C4-2B (cell line): ENCODE measurements around the gene ZNF184.

ENCODE experiments used
- ZFX ChIP-seq: fragments of 450-650 bp; IDR thresholded peaks from 2 replicates; pipeline ENCODE4 v1.6.1; 2017
- TF ChIP-seq, protein P1 (sequence below): fragments of 450-650 bp; conservative IDR thresholded peaks from 2 replicates; pipeline ENCODE4 v1.5.1; 2017; ENCODE audit warnings: mild to moderate bottlenecking

DNA sequence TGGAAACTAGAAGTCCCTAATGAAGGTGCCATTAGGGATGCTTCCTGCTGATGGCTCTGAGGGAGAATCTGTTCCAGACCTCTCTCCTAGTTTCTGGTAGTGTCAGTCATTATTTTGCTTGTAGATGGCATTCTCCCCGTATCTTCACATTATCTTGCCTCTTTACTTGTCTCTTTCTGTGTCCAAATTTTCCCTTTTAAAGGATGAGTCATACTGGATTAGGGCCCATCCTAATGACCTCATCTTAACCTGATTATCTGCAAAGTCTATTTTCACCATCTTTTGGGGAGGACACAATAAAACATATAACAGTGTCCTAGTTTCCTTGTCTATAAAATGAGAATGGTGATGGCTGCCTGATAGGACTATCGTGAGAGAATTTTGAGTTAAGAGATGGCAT is 57.0 kb downstream of the ZNF184 start:
- no peak for TF ChIP-seq ZFX
- TF ChIP-seq, protein P1, sequence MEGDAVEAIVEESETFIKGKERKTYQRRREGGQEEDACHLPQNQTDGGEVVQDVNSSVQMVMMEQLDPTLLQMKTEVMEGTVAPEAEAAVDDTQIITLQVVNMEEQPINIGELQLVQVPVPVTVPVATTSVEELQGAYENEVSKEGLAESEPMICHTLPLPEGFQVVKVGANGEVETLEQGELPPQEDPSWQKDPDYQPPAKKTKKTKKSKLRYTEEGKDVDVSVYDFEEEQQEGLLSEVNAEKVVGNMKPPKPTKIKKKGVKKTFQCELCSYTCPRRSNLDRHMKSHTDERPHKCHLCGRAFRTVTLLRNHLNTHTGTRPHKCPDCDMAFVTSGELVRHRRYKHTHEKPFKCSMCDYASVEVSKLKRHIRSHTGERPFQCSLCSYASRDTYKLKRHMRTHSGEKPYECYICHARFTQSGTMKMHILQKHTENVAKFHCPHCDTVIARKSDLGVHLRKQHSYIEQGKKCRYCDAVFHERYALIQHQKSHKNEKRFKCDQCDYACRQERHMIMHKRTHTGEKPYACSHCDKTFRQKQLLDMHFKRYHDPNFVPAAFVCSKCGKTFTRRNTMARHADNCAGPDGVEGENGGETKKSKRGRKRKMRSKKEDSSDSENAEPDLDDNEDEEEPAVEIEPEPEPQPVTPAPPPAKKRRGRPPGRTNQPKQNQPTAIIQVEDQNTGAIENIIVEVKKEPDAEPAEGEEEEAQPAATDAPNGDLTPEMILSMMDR = no peak
